Kidney tubule cell (primary cell): ENCODE measurements around the gene SSNA1.

Experiments
- DNase-seq: peaks from one replicate; pipeline ENCODE4 v3.0.0-alpha.2; 2018; ENCODE audit warnings: low spot score

The SSNA1 gene

DNA sequence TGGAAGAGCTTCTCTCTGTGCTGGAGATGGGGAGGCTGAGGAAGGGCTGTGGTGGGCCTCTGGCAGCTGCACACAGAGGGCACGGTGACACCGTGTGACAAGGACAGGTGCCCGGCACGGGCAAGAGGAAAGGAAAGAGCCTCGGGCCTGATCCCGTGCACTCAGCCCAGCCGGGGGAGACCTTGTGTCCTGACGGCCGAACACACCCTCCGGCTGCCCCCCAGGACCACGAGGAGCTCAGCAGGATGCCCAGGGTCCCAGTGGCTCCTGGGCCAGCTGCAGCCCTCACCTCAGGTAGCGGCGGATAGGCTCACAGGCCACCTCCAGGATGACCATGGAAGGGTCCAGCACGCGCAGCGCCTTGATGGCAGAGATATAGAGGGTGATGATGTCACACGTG, 5.6 kb upstream of the SSNA1 start:
- no peak for DNase-seq

DNA sequence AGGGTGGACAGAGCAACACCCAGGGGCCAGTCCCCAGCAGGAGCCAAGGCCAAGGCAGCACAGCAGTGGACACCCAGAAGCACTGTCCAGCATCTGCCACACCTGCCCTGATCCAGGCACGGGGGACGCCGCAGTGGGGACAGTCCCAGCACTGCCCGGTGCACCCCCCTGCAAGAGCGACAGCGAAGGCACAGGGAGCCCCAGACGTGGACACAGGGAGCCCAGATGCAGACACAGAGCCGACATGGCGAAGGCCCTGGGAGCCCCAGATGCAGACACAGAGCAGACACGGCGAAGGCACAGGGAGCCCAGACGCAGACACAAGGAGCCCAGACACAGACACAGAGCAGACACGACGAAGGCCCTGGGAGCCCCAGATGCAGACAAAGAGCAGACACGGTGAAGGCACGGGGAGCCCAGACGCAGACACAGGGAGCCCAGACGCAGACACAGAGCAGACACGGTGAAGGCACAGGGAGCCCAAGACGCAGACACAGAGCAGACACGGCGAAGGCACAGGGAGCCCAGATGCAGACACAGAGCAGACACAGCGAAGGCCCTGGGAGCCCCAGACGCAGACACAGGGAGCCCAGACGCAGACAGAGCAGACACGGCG, 4.4 kb upstream of the SSNA1 start:
- DNase-seq: no peak

DNA sequence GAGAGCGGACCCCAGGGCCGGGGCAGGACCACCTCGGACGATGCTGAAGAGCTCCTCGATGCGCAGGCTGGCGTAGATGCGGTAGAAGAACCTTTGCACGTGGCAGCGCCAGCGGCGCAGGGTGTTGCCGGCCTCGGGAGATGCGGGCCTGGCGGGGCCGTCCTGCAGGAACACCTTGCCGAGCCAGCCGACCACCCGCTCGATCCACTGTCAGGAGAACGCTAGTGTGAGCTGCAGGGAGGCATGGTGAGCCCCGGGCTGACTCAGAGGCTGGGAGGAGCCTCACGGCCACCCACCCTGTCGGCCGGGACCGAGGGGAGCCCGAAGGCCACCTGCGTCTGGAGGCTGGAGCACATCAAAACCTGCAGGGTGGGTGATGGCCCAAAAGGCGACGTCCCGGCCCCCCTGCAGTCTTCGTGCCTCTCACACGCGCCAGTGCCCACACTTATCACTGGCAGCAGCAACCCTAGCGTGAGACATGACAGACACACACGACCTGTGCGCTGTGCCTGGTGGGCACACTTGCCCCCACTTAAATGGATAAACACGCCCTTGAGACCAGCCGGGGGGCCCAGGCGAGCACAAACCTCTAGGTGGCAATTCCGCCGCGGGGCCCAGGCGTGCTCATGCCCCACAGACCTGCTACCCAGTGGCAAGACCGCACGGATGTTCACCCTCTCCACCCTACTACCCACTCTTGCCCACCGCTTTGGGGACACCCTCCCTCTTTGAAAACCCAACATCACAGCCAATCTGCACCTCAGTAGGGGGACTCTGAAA, 3.4 kb upstream of the SSNA1 start:
- DNase-seq: no peak

DNA sequence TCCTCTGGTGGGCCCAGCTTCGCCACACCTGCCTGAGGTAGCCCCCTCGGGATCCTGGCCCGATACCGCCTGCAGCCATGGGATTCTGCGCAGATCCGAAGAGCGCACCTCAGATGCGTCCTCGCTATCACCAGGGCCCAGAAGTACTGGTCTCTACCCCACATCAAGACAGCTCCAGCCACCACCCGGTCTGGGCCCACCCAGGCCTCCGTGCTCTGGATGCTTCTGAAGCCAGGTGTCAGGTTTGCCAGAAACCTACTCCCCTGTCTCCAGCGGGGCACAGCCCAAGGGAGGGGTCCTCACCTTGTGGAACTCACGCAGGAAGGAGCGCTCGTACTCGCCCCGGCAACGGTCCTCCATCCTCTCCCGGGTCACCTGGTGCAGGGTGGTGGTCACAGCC, 2.6 kb upstream of the SSNA1 start:
- DNase-seq: no peak

DNA sequence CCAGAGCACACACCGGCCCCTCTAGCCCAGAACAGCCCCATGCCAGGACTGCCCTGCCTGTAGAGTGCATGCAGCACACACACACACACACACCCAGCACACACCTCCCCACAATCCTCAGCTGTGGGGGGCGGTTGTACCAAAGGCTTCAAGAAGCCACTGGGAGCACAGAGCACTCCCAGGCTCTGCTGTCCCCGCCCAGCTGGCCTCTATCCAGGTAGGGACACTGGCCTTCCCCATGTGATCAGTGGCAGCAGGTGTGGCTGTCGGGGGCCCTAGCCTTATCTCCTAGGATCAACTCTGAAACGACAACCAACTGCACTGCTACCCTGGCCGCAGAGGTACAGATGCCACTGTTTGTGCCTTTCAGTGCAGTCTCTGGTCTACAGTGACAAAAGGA, 2.1 kb upstream of the SSNA1 start:
- no peak for DNase-seq

DNA sequence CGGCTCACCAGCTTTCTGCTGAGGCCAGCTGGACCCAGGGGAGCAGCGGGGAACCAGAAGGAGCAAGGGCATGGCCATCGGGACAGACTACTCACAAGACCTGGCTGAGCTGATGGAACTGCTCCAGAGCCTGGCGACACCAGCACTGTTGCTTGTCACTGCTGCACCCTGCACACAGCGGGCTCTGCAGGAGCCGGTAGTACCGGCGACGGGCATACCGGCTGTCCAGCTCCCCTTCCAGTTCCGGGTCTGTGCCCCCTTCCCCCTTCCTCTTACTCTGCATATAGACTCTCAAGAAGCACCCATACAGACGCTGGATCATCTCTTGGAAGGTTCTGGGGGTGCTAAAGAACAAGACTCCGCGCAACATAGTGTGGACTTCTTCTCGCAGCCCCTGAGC, 1.1 kb upstream of the SSNA1 start:
- DNase-seq: no peak

DNA sequence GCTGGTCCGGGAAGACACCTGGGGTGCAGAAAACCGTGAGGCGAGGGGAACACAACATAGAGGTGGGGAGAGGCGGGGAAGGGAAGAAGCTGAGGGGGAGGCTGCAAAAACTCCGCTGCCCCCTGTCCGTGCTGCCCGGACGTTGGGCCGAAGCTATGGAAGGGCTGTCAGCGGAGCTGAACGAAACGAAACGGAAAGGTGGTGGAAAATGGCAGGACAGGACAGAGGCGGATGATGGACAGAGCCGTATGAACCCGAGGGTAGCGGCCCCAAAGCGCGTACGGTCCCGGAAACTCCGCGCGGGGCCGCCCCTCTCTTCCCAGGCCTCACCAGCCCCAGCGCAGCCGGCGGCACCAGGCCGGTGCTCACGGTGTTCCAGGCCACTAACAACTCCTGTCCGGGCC, 388 bp upstream of the SSNA1 start:
- DNase-seq: no peak

DNA sequence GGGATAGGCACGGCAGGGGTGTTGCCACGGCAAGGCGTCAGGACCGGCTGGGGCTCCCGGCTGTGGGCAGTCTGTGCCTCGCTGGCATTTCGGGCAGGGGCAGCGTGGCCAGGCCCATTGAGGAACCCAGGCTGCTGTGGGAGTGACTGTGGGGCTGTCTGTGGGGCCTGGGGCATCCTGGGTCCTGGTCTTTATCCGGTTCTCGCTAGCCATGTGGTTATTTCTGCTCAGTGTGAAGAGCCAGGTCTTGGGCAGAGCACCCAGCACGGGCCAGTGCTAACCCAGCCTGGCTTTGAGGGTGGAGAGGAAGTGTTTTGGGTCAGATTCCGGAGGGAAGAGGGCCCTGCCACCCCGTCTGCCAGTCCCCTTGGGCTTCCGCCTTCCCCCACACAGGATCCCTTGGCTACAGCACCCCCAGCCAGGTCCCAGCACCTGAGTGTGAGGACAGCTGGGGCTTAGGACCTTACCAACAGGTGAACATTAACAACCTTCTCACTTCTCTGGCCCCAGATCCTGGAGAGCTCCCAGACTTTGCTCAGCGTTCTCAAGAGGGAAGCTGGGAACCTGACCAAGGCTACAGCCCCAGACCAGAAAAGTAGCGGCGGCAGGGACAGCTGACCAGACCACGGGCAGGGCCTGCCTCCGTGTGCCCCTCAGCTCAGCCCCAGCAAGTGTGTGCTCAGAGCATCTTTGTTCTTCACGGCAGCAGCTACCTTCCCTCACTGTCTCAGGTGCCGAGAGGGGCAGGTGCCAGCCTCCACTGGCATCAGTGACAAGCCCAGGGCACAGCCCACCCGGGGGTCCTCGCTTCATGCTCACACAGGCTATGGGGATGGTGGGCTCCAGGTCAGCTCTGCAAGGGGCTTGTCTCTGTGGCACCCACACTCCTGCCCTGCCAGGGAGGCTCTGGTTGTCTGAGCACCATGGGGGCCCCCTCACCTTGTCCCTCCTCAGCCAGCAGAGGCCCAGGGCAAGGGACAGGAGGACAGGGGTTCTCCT, 1.1 kb downstream of the SSNA1 start:
- DNase-seq: no peak

DNA sequence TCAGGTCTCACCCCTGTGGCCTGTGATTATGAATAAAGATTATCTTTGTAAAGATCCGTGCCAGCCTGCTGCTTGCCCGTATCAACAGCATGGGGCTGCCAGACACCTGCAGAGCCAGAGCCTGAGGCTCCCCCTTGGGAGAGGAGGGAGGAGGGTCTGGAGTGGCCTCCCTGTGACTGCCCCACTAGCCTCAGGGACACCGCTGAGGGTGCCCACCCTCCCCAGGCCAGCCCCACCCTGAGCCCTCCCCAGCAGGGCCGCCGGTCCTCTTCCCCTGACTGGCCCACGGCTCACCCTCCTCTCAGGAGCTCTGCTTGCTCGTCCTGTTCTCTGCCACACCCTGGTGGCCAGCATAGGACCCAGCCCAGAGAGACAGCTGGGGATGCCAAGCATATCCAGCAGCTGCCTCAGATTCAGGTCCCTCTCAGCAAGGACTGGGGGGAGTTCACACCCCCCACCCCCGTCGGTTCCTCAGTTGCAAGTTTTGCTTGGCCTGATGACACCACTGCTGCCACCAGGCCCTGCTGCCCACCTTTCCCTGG, 1.9 kb downstream of the SSNA1 start:
- DNase-seq: peak; percentile 23

DNA sequence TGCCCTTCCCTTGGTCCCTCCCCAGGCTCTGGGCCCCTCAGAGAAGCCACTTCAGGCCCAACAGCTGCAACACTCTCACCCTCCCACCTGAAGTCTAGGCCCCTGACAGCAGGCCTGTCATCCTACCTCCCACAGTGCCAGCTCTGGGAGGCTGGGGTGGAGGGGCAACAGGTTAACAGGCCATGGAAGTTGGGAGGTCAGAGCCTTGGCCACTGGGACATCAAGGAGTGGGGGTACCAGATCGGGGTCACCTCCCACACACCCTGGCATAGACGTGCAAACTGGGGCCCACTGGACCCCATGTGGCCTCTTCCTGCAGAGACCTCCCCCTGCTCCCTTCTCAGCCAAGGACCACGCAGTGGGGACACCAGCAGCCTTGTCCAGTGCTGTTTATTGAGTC, 2.8 kb downstream of the SSNA1 start:
- no peak for DNase-seq

DNA sequence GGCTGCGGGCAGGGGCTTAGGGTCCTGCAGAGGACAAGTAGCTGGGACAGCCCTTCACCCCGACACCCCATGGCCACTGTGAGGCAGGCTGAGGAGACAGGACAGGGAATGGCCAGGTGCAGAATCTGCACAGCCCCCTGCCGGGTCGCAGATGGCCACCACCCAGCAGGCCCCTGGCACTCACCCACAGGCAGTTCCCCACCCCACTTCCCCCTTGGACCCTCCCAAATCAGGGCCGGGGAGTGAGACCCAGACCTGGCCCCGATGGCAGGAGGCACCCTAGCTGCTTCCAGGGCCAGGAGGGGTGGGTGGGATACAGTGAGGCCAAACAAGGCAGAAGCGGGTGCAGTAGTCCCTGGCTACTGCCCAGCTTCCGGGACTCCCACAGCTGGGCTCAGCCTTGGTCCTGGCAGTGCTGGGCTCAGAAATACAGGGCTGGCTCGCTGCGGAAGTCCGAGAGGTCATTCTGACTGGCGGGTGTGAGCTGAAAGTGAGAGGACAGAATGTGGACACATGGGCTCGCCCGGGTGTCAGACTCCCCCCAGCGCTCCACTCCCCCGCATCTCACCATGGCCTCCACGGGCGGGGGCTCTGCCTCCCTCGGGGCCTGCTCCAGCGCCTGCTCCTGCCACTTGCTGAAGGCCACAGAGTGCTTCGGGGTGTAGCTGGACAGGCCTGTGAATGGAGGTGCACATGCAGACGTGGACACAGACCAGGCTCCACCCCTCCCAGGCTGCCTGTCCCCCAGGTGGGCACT, 3.4 kb downstream of the SSNA1 start:
- DNase-seq: no peak

DNA sequence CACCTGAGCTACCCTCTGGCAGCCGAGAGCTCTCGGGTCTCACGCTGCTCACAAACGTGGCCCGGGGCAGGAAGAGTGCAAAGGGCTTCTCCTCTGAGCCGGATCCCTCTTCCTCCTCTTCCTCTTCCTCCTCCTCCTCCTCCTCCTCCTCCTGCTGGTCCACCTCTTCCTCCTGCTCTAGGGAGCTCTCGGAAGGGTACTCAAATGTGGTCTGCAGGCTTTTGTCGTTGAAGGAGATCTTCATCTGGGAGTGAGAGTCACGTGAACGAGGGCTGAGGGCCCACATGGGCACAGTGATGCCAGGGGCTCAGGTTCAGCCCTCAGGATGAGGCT, 3.9 kb downstream of the SSNA1 start:
- DNase-seq: no peak

DNA sequence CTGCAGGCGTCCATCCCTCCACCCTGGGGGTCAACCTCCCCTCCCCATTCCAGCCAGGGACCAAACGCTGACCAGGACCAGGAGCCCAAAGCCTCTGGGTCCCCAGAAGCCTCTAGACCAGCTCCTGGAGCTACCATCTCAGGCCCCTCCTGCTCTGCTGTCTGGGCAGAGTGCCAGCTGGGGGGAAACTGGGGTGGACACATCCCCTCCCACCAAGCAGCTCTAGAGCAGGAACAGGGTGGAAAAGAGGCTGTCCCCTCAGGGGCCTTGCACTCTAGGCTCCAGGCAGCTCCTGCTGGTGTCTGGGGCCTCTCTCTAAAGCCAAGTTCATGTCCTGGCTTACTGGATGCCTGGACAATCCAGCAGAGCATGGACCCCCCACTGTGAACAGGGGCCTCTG, 4.4 kb downstream of the SSNA1 start:
- DNase-seq: no peak

DNA sequence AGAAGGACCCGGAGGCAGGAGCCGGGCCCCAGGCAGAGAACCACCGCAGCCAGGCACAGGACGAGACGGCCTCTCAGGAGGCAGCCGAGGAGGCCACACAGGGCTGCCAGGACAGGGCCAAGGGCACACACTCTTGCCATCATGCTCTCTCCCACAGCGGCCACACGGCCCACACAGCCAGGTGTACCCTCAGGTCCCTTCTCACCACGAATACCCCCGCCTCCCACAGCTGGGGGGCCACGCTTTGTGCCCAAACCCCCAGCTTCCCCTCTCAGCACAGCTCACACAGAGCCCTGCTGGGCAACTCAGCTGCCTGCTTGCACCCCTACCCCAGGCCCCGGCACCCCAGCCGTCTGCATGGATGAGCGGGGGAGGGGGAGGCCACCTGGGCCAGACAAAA, 5.3 kb downstream of the SSNA1 start:
- no peak for DNase-seq

DNA sequence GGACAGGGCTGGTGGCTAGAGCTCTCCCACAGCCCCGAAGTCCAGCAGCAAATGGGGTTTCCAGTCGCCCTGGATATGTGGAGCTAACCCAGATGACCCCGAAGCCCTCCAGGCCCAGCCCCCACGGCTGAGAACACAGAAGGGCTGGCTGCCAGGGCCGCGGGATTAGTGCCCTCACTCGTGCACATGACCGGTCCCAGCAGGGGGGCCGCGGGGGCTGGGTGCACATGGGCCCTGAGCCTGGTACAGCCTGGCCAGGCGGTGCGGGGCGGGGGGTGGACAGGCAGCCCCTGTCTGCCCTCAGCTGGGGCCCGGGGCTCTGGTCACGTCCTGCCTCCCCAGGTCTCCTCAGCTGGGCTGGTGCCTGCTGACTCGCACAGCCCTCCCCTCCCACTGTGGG, 5.9 kb downstream of the SSNA1 start:
- no peak for DNase-seq

DNA sequence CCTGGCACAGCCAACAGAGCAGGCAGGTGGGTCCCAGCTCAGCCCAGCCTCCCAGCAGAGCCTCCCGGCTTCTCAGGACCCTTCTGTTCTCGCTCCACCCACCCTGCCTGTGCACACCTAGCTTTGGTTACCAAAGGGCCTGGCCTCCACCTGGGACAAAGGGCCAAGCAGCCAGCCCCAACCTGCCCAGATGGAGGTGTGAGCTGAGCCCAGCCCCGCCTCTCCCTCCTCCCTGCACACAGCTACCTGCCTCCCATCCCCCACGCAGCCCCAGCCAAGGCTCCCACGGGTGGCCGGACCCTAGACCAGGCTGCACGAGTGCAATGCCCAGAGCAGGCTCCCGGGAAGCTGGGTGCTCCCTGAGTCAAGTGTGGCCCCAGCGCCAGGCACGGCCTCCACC, 6.4 kb downstream of the SSNA1 start:
- DNase-seq: no peak

DNA sequence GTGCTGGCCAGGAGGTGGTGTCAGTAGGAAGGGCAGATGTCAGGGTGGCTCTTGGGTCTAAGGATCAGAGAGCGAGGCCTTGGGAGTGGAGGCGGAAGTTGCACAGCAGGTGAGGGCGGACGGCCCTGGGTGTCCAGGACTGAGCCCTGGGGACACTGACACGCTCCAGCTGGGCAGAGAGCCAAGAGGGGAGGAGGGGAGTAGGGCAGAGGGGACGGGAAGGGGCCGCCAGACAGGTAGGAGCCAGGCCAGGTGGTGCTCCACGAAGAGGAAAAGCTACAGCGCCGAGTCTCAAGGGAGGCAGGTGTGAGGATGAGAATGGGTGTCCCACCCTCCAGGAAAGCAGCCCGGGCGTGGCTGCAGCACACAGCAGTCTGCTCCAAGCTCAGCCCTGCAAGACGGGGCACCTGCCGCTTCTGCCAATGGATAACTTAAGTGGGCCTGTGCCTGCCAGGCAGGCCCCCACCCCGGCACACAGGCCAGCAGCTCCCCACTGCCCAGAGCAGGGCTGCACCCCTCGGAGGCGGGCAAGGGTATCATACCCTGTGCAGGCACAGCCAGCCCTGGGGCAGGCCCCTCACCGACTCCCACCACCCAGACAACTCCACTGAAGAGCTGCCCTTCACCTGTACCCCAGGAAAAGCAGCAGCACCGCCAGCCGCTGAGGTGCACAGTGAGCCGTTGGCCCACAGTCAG, 7.2 kb downstream of the SSNA1 start:
- DNase-seq: peak; percentile 47

DNA sequence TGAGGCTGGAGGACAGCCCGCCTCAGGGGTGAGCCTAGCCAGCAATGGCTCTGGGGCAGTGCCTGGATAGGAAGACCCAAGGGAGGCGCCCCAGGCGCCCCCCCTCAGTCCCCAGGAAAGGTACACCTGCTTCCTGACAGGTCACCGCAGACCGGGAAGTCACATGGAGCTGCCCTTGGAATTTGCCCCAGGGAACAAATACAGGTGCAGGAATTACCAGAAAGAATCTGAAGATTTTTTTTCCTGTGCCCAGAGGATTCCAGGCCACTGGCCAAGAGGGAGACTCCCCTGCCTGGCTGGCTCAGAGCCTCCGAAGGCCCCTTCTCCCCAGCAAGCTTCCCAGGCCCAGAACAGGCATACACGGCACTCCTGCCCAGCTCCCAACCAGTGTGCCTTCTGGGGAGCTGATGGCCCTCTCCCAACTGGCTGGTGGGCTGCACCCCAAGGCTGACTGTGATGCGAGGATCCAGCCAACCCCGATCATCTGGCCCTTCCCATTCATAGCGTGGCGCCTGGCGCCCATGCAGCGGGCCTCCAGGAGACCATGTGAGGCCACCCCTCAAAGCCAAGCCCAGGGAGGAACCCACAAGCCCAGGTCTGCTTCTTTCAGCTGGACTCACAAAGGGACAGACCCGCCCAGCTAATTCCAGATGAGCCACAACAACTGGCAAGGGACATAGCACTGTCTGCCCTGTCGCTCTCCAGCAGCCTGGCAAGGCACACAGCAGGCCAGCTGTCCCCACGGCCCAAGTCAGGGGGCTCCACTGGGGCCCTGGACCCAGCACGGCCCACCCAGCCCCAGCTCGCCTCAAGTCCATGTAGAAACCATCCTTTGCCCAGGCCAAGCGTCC, 9.8 kb downstream of the SSNA1 start:
- peak; percentile 81 for DNase-seq

DNA sequence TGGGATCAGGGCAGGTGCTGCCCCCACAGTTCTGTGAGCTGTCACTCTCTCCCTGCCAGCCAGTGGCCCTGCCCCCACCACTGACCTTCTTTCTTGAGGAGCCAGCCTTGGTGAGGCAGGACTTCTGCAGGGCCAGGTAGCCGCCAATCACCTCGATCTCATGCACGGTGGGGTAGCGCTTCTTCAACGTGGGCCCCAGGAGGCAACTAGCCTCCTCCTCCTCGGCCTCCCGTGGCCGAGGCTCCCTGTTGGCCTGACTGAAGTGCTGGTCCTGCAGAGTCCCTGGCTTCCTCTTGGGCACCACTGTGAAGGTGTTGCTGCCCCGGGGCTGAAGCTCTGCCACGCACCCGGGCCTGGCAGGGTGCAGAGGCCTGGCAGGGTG, 10.4 kb downstream of the SSNA1 start:
- DNase-seq: no peak

DNA sequence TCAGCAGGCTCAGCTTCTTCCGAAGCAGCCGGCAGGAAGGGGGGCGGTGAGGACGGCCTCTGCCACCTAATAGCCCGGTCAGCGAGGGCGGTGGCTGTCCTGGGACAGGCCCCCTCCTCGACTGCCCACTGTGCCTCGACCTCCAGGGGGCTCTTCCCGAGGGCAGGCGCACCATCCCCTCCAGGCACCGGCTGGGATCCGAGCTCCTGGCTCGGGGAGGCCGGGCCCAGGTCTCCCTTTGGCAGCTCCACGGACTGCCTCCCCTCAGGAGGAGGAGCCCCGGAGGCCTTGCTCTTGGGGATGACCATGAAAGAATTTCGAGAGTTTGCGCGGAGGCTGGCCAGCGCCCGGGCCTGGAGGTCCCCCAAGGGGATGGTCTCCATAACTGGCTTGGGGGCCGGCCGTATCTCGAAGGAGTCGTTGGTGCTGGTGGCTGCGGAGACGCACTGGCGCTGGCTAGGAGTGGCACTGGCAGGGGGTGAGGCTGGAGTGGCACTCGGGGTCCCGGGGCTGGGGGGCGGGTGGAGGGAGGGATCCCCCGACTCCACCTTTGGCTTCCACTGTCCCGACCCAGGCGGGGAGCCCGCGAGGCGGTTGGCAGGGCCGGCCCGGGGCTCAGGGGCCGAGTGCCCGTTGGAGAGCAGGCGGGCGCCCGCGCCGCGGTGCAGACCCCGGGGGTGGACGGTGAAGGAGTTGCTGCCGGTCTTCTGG, 11.1 kb downstream of the SSNA1 start:
- DNase-seq: no peak
